IPS-18c (cell line): Measurements from ENCODE around the gene PDE8A.

Experiments used
- H3K4me3 ChIP-seq: 2 replicates; pipeline ENCODE4 v1.7.0; 2013; ENCODE audit warnings: low read depth, mild to moderate bottlenecking, low read length, moderate library complexity; ENCODE audit not compliant: insufficient read depth
- H3K9me3 ChIP-seq: one replicate; pipeline ENCODE4 v1.6.1; 2013; ENCODE audit warnings: mild to moderate bottlenecking, low read length, moderate library complexity; ENCODE audit not compliant: control insufficient read depth, insufficient read depth

PDE8A gene

DNA sequence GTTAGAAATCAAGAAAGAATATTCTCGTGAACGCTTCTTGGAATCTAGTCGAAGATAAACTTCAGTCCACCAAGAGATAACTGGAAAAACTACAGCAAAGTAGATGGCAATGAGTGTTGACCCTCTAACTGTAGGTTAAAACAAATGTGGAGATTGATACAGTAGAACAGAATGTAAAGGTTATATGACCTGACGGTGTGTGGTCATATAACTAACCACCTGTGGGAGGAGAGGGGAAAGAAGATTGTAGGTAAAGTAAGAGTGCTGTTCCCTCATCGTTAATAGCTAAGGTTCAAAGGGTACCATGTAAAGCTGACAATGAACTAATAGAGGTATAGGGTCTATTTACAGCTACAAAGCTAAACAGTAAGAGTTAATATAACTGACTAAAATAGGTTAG lies 52.6 kb downstream of the PDE8A start:
- no peak overlapping the region for H3K4me3 ChIP-seq

DNA sequence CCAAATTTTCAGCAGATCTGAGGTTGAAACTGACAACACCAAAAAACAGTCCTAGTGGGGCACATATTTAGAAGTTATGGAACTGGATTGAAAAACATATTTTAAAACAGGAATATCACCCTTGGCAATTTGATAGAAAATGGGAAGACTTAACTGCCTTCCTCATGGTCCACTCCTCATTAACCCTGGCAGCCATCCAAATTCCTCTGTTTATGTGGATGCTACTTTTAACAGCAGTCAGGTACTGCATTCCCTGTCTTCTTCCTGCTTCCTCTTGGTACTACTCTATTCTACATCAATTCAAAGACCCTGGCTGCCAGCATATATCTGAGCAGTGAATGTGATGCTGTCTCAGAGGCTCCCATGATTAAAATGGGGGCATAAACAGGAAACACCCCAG lies 54.3 kb downstream of the PDE8A start:
- Histone ChIP-seq H3K4me3 (no peak overlapping the region), H3K9me3 (no peaks in the 10 kb centered on the region)

More for the DNA sequence above, 52.6 kb downstream of the PDE8A start:
- H3K9me3 ChIP-seq: no peaks in the 10 kb centered on the region

DNA sequence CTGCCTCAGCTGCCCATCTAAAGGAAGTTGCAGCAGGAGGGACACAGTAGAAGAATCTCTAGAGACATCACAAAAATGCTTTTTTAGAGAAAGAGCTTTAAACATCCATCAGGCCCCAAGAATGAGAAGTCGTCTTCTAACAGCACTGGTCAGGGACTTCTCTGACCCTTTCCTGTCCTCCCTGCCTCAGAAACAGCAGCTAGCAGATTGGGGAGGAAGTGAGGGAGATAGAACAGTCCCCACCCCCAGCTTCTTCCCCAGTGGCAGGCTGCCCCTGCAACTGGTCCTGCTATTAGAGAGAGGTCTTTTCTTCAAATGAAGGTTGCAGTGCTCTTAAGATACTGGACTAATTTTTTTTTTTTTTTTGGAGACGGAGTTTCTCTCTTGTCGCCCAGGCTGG lies 55.1 kb downstream of the PDE8A start:
- Histone ChIP-seq H3K9me3 (no peaks in the 10 kb centered on the region), H3K4me3 (no peak overlapping the region)

DNA sequence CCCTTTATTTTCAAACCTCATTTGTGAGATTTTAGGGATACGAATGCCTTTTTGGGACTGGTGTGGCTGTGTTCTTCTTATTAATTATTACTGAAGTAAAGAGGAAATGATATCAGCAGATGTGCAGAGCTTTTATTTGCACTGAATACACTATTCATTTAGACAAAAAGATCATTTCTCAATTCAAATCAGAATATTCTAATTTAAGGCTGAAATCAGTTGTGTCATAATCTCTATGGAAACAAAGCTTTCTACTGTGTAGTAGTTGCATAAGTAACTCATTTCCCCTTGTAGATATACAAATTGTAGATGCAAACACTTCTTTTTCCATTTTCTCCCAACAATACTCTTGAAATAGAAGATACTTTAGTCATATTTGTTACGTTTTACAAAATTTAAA lies 56.0 kb downstream of the PDE8A start:
- Histone ChIP-seq H3K4me3 (no peak overlapping the region), H3K9me3 (no peaks in the 10 kb centered on the region)

DNA sequence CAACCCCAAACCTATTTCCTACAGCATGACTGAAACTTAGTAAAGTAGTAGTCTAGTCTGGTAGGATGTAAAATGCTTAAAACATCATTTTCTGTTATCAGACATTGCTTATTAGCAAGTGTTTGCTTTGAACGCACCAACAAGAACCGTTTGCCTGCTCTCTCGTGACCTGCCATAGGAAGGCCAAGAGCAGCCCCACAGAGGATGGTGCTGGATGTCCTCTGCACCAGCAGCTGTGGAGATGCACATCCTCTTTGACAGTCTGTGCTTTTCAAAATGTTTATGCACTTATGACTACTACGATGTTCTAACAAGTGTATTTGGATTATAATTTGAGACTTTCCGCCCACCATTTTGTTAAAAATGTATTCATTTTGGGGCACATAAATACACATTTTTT lies 59.6 kb downstream of the PDE8A start:
- no peaks in the 10 kb centered on the region for H3K9me3 ChIP-seq
- H3K4me3 ChIP-seq: no peak overlapping the region

DNA sequence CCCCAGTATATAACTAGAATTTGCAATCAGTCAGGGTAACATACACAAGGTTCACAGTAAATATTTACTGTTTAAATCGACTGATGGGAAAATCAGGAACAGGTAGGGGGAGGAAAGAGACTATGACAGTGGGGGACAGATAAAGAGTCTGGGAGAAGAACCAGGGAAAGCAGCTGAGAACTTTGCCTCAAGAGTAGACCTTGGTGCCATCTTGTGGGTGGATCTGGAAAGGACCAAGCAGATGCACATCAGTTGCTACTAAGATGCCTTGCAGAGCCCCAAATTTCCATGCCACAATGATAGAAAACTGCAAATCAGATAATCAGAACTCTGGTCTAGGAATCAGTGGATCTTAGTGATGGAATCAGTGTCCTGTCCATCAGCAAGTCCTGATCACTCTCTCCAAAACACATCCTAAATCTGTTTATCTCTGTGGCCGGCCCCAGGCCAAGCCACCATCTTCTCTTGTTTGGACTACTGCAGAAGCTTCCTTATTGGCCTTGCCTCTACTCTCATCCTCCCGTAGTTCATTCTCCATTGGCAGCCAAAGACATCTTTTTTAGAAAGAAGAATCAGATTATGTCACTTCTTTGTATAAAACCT lies 62.7 kb downstream of the PDE8A start:
- H3K4me3 ChIP-seq: no peak overlapping the region
- H3K9me3 ChIP-seq: no peaks in the 10 kb centered on the region

DNA sequence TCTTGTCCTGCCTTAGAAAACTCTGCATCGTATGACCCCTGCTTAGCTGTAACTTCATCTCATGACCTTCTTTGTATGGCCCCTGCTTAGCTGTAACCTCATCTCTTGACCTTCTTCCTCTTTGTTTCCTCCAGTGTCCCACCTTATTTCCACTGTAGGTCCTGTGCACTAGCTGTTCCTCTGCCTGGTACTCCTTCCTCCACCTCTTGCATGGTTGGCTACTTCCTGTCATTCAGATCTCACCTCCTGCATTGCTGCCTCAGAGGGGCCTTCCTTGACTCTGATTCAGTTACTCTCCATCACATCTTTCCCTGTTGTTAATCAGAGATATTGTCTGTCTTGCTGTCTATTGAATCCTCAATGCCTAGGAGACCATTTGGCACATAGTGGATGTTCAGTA lies 63.2 kb downstream of the PDE8A start:
- H3K9me3 ChIP-seq: no peaks in the 10 kb centered on the region
- H3K4me3 ChIP-seq: no peak overlapping the region

DNA sequence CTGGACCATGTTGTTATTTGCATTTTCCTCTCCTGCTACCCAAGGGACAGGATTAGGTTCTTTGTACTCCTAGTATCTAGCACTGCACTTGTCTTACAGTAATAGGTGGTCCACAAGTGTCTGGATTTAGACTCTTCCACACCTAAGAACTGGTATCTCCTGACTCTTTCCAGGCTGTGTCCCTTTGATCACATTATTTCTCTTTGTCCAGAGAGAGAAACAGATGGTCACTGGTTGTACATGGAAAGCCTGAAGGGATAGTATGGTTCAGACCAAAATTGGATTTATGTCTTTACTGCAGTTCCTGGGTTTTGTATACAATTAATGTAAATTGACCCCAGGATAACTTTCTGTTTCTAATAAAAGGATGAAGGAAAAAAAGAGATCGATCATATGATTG lies 64.0 kb downstream of the PDE8A start:
- Histone ChIP-seq H3K9me3 (no peaks in the 10 kb centered on the region), H3K4me3 (no peak overlapping the region)

DNA sequence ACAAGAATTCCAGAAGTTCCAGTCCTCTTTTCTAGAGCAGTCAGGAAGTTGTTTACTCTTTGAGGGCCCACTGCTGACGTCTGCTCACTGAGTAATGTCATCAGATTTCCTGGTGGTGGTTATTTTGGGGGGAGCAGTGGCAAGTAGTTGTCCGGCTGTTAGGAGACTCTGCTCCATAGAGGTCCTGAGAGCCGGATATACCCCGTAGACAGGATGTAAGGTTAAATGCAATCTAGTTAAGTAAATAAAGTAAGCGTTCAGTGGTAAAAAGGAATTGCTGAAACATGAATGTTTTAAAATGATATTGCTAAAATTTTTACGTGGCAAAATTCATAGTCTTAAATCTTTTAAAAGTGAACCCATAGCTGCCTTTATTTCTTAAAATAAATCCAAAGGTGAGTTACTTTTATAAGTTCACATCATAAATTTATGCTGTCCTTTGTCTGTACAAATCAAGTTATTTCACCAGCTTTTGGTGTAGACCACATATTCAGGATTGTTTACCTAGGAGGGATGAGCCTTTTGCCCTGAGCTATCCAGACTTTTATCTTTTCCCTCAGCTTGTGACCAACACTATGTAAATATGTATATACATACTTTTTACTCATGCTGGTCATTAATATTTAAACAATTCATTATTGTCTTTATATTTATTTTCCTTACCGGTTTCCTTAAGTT lies 65.8 kb downstream of the PDE8A start:
- Histone ChIP-seq H3K4me3 (no peak overlapping the region), H3K9me3 (no peaks in the 10 kb centered on the region)

DNA sequence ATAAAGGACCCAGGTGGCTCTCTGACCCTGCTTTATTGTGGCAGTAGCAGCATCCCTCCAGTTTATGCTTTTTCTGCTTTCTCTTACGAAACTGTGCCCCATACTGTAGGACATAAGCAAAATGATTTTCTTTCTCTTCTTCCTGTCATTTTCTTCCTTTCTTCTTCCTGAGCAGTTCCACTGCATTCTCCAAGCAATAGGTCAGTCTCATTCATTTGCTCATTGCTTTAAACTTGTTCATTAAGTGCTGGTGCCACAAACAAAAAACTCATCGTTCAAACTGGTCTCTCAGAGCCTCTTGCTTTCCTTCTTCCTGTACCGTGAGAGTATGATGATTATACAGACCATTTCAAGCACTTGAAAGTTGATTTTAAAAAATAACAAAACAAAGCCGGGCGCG lies 66.8 kb downstream of the PDE8A start:
- H3K9me3 ChIP-seq: no peaks in the 10 kb centered on the region

DNA sequence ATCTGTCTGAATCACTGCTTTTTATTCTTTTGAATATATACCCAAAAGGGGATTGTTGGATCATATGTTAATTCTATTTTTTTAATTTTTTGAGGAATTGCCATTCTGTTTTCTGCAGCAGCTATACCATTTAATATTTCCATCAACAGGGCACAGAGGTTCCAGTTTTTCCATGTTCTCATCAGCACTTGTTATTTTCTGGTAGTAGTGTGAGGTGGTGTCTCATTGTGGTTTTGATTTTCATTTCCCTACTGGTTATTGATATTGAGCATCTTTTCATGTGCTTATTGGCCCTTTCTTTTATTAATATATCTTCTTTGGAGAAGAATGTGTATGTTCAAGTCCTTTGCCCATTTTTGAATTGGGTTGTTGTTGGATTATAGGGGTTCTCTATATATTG lies 68.1 kb downstream of the PDE8A start:
- no peak overlapping the region for H3K4me3 ChIP-seq
- no peaks in the 10 kb centered on the region for H3K9me3 ChIP-seq

More for the DNA sequence above, 66.8 kb downstream of the PDE8A start:
- no peak overlapping the region for H3K4me3 ChIP-seq

DNA sequence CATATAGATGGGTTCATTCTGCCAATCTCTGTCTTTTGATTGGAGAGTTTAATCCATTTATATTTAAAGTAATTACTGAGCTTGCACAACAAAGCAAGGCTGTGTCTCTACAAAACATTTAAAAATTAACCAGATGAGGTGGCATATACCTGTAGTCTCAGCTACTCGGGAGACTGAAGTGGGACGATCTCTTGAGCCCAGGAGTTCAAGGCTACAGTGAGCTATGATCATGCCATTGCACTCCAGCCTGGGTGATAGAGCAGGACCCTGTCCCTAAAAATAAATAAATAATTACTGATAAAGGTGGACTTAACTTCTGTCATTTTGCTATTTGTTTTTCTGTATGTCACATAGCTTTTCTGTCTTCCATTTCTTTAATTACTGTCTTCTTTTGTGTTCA lies 78.1 kb downstream of the PDE8A start:
- no peak overlapping the region for H3K4me3 ChIP-seq
- no peaks in the 10 kb centered on the region for H3K9me3 ChIP-seq

DNA sequence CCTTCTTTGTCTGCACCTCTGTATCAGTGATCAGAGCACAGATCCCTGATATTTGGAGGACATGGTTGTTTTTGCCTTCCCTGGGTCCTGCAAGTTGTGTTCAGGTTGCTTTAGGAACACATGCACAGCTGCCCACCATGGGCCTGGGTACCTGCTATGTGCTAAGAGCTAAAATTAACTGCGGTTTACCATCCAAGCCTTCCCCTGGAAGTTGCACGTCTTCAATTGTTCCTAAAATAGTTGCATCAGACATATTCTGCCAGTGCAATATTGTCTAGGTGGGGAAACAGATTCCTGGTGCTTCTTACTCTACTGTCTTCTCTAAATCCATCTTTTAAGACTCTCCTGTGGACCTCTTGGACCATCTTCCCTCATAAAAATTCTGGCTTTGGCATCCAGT lies 80.9 kb downstream of the PDE8A start:
- H3K4me3 ChIP-seq: no peak overlapping the region
- no peaks in the 10 kb centered on the region for H3K9me3 ChIP-seq

DNA sequence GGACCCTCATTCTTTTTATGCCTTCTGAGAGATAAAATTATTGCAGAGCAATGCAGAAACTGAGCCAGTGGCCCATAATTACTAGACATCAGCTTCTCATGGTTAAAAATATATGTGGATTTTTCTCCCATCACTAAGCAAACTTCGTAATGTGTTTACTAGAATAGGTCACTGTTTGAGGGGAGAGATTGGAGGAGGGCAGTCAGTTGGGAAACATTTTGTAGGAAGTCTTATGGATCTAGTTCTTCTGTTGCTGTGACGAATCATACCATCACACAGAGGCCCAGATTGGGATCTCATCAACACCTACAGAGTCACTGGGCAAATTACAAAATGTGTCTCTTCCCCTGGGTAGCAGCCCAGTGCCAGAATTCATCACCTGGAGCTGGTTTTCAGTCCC lies 81.4 kb downstream of the PDE8A start:
- Histone ChIP-seq H3K9me3 (no peaks in the 10 kb centered on the region), H3K4me3 (no peak overlapping the region)

DNA sequence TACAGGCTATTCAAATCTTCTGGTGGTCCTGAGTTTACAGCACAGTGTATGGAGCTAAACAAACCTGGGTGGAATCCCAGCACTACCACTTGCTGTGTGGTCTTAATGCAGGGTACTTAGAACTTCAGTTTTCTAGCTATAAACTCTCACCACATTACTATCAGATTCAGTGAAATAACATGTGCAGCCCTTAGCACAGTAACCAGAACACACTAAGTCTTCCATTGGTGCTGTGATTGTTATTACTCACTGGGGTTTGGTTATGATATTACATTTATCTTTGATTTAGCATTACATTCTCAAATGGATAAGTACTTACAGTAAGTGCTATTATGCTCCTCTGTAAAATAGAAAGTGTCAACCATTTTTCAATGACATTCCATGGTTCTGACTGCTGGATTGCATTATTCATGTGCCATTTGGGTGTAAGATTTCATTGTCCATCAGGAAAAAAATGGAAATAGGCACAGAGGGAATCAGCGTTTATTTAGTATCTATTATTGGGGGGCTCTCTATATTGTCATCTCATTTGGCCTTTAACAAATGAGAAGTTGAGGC lies 81.9 kb downstream of the PDE8A start:
- H3K9me3 ChIP-seq: no peaks in the 10 kb centered on the region
- no peak overlapping the region for H3K4me3 ChIP-seq

DNA sequence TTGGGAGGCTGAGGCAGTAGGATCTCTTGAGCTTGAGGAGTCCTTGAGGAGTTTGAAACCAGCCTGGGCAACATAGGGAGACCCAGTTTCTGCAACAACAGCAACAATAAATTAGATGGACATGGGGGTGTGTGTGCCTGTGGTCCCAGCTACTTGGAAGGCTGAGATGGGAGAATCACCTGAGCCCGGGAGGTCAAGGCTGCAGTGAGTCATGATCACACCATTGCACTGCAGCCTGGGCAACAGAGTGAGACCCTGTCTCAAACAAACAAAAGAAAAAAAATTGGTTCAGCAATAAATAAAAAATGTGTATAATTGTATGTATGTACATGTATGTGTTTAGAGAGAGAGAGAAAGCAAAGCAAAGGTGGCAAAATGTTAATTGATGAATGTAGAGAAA lies 83.1 kb downstream of the PDE8A start:
- Histone ChIP-seq H3K9me3 (no peaks in the 10 kb centered on the region), H3K4me3 (no peak overlapping the region)

DNA sequence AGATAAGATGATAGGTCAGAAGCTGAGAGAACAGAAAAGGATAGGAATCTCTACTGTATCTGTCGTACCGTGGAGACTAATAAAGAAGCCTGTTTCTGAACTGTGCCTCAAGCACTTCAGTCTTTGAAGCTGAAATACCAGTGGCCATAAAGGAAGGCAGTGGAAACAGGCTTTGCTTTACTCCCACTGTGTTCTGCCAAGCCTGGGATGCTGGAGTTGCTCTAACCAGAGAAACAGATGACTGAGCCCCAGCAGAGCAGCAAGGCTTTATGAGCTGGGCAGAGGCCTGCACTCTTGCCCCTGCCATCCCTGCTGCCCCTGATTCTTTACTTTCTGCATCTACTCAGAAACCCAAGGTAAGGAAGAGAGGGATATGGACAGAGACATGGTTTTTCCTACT lies 89.4 kb downstream of the PDE8A start:
- no peaks in the 10 kb centered on the region for H3K9me3 ChIP-seq
- no peak overlapping the region for H3K4me3 ChIP-seq

DNA sequence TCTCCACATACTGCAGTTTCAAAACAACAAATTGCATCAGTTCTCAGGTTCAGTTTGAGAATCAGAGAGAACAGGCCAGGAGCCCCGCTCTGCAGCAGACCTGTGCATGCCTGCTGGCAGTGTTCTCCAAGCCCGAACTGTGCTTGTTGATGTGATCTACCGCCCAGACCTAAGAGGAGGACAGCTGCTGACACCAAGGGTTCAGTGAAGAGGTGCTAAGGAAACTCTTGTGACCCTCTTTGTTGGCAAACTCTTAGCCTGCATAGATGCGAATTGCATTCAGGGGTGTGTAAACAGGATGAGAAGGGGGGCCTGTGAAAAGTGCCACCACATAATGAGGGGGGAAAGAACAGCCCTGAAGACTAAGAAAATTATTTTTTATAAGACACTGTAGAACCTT lies 89.8 kb downstream of the PDE8A start:
- no peaks in the 10 kb centered on the region for H3K9me3 ChIP-seq
- H3K4me3 ChIP-seq: no peak overlapping the region

DNA sequence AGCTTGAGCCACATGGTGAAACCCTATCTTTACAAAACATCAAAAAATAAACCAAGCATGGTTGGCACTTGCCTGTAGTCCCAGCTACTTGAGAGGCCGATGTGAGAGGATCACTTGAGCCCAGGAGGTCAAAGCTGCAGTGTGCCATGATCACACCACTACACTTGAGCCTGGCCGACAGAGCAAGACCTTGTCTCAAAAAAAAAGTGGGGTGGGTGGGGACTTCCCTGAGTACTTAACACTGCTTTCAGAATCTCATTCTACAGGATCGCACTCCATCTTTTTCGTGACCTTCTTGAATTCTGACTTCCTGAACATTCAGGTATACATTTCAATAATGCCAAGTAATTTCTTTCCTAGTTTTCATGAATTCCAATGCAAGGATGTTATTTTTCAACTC lies 91.3 kb downstream of the PDE8A start:
- H3K9me3 ChIP-seq: no peaks in the 10 kb centered on the region
- H3K4me3 ChIP-seq: no peak overlapping the region
